Measurements from ENCODE around the gene CEP295NL. TPM values are rescaled to one million over a fixed set of nuclear protein-coding genes. Genes with fewer than 3 reads are reported as not detected.

Gene CEP295NL
- total and polyA plus RNA-seq, 2 of the 13 experiments (the other 11 are each of a cell fraction or from before 2014, with no cell fraction given), result not detected

DNA sequence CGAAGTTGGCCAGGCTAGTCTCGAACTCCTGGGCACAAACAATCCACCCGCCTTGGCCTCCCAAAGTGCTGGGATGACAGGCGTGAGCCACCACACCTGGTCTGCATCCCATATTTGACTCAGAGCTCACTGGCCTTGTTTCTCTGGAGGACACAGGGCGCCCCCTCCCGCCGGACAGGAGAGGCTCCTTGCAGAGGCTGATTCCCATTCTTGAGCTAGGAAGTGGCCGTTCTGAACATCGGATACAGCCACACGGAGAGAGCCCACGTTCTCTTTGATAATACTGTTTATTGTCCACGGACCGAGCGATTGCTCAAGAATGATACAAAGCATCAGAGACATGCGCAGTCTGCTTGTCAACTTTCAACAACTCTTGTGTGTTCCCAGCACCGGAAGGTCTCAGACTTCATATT, 50.3 kb downstream of the CEP295NL start (continued):
- no peak for TF ChIP-seq MATR3 (CRISPR knock-in tag; IDR thresholded peaks at IDR 0.05)
- TF ChIP-seq ZNF430 (CRISPR knock-in tag; IDR thresholded peaks at IDR 0.05), result no peak
- TF ChIP-seq, protein P1, sequence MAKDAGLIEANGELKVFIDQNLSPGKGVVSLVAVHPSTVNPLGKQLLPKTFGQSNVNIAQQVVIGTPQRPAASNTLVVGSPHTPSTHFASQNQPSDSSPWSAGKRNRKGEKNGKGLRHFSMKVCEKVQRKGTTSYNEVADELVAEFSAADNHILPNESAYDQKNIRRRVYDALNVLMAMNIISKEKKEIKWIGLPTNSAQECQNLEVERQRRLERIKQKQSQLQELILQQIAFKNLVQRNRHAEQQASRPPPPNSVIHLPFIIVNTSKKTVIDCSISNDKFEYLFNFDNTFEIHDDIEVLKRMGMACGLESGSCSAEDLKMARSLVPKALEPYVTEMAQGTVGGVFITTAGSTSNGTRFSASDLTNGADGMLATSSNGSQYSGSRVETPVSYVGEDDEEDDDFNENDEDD (CRISPR knock-in tag; IDR thresholded peaks at IDR 0.05; ENCODE audit: borderline replicate concordance), result 0 out of 2 replicates have a peak, but pooled peaks have one; percentile 11
- TF ChIP-seq, protein P2, sequence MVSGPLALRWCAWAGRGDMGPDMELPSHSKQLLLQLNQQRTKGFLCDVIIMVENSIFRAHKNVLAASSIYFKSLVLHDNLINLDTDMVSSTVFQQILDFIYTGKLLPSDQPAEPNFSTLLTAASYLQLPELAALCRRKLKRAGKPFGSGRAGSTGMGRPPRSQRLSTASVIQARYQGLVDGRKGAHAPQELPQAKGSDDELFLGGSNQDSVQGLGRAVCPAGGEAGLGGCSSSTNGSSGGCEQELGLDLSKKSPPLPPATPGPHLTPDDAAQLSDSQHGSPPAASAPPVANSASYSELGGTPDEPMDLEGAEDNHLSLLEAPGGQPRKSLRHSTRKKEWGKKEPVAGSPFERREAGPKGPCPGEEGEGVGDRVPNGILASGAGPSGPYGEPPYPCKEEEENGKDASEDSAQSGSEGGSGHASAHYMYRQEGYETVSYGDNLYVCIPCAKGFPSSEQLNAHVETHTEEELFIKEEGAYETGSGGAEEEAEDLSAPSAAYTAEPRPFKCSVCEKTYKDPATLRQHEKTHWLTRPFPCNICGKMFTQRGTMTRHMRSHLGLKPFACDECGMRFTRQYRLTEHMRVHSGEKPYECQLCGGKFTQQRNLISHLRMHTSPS (CRISPR knock-in tag; IDR thresholded peaks at IDR 0.05; ENCODE audit: low read depth), result no peak
- TF ChIP-seq FOXK1 (CRISPR knock-in tag; IDR thresholded peaks at IDR 0.05; ENCODE audit: borderline replicate concordance, low read depth), result no peak
- TF ChIP-seq CENPT (CRISPR knock-in tag; IDR thresholded peaks at IDR 0.05; ENCODE audit: low read depth), result no peak
- no peak for TF ChIP-seq ZZZ3 (CRISPR knock-in tag; IDR thresholded peaks at IDR 0.05; ENCODE audit: borderline replicate concordance)
- TF ChIP-seq, protein P3, sequence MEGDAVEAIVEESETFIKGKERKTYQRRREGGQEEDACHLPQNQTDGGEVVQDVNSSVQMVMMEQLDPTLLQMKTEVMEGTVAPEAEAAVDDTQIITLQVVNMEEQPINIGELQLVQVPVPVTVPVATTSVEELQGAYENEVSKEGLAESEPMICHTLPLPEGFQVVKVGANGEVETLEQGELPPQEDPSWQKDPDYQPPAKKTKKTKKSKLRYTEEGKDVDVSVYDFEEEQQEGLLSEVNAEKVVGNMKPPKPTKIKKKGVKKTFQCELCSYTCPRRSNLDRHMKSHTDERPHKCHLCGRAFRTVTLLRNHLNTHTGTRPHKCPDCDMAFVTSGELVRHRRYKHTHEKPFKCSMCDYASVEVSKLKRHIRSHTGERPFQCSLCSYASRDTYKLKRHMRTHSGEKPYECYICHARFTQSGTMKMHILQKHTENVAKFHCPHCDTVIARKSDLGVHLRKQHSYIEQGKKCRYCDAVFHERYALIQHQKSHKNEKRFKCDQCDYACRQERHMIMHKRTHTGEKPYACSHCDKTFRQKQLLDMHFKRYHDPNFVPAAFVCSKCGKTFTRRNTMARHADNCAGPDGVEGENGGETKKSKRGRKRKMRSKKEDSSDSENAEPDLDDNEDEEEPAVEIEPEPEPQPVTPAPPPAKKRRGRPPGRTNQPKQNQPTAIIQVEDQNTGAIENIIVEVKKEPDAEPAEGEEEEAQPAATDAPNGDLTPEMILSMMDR (CRISPR knock-in tag; IDR thresholded peaks at IDR 0.05), result peak; percentile 88
- TF ChIP-seq ZNF772 (CRISPR knock-in tag; IDR thresholded peaks at IDR 0.05), result no peak
- TF ChIP-seq, protein P4, sequence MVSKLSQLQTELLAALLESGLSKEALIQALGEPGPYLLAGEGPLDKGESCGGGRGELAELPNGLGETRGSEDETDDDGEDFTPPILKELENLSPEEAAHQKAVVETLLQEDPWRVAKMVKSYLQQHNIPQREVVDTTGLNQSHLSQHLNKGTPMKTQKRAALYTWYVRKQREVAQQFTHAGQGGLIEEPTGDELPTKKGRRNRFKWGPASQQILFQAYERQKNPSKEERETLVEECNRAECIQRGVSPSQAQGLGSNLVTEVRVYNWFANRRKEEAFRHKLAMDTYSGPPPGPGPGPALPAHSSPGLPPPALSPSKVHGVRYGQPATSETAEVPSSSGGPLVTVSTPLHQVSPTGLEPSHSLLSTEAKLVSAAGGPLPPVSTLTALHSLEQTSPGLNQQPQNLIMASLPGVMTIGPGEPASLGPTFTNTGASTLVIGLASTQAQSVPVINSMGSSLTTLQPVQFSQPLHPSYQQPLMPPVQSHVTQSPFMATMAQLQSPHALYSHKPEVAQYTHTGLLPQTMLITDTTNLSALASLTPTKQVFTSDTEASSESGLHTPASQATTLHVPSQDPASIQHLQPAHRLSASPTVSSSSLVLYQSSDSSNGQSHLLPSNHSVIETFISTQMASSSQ (IDR thresholded peaks at IDR 0.05; ENCODE audit: low read depth), result no peak
- TF ChIP-seq, protein P4 (CRISPR knock-in tag; IDR thresholded peaks at IDR 0.05; ENCODE audit: borderline replicate concordance), result no peak
- no peak for TF ChIP-seq ZNF225 (CRISPR knock-in tag; IDR thresholded peaks at IDR 0.05)

All from HepG2 (cell line).